Cortex of kidney (tissue), 1 donor: ENCODE measurements around the gene TCEA3.
"Not testable (repeated sequence)": the region's sequence is repeated elsewhere in the genome, so short reads cannot be mapped to it uniquely, and the experiment has no call there.

ENCODE experiments used
- DNase-seq: peaks from one replicate; lab custom pipeline; 2025; lab: John Stamatoyannopoulos, UW

Gene TCEA3

DNA sequence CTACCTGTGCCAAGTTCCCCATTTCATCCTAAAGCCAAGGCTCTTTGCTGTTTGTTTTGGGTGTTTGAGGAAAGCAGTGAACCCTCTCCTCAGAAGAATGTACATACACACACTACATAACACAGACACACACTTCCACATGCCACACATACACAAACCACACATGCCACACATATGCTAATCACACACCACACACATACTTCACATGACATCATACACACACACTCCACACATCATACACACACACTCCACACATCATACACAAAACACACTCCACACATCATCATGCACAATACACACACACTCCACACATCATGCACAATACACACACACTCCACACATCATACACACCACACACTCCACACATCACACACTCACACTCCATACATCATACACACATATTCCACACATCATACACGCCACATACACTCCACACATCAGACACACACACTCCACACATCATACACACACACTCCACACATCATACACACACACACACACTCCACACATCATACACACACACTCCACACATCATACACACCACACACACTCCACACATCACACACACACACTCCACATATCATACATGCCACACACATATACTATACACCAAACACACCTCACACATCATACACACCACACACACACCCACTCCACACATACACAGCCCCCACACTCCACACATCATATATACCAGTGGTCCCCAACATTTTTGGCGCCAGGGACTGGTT, 32.3 kb downstream of the TCEA3 start:
- no peak for DNase-seq

GRCh38 chr1:23389837-23390321, 34.7 kb downstream of the TCEA3 start:
- no peak for DNase-seq

GRCh38 chr1:23387494-23387893, 37.1 kb downstream of the TCEA3 start:
- no peak for DNase-seq

DNA sequence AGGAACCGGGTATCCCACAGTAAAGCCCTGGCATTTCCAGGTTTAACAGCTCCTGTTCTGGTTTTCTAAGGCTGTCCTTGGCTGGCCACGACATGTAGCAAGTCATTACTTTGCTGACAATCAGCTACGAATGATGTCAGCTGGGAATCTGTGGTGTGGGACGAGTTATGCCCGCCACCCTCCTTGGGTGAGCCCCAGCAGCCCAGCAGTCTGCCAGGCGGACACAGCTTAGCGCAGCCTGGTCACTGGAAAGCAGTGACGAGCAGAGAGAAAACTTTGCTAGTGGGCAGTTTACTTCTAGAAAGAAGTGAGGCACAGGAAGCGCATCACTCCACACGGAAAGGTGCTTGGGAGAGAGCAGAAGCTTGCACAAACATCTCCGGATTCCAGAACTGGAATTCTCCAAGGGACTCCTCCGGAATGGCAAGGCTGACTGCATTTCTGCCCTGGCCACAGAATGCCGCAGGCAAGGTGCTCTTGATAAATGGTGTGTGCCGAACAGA, 39.4 kb downstream of the TCEA3 start:
- DNase-seq, result no peak

DNA sequence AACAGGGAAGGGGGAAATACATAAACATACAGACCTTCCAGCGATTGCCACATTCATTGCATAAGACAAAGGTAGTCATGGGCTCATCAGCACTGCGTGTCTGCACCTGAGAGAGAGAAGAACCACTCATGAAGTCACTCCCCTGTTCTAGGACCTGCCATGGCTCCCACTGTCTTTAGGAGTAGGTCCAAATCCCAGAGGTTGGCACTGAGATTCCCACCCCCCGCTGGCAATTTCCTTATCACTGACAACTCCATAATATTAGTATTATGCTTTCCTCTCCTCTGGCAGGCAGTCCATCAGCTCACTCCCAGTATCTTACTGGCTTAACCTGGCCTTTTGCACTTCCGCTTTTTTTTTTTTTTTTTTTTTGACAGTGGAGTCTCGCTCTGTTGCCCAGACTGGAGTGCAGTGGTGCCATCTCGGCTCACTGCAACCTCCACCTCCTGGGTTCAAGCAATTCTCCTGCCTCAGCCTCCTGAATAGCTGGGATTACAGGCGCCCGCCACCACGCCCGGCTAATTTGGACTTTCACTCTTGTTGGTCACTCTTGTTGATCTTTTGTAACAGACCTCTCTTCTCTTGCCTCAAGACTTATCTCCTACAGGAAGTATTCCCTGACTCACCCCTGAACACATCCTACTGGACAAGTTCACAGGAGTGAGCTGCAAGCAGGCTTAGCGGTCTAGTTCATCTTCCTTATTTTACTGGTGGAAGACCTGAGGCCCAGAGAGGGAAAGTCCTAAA, 40.1 kb downstream of the TCEA3 start:
- DNase-seq, result no peak

DNA sequence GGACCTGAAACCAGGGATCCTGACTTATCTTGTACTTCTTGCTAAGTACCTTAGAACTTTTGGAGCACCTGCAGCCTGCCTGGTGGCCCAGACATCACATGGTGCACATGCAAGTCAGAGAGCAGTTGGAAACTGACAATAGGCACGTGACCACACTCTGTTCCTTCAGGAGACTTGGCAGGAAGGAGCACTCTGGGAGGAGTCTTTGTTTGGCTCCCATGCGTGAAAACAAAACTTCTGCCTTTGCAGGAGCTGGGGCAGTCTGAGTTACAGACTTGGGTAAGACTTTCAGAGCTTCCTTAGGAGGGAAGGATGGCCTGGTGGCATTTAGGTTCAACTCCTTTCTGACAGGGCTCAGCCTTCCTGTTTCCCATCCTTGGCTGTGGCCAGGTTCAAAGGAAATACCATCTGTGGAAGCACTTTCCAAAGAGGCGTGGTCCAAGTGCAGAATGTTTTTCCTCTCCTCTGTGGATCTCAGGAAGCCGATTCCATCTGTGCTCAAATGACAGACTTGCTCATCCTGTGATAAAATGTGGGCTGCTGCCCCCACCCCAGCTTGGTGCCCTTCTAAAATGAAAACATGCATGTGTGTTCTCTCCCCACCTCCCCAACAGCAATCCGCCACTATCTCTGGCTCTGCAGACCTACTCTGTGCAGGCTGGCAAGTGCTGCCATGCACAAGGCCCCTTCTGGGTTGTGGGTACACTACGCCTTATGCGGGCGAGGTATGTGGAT, 40.8 kb downstream of the TCEA3 start:
- no peak for DNase-seq

GRCh38 chr1:23381233-23381885, 43.2 kb downstream of the TCEA3 start:
- no peak for DNase-seq

DNA sequence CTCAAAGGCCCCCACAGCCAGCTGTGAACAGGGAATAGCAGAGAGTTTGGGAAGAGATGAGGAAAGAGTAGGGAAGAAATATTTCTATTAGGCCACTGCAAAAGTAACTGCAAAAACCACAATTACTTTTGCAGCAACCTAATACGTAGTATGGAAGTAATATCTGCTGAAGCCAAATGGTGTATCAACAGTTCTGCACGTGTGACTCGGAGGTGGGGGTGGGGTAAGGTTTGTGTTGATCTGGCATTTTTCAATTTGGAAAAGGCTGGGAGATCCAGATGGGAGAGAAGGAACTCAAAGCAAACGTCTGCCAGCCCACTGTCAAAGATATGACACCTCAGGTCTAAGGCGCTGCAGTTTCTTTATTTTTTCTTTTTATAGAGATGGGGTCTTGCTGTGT, 43.8 kb downstream of the TCEA3 start:
- no peak for DNase-seq

DNA sequence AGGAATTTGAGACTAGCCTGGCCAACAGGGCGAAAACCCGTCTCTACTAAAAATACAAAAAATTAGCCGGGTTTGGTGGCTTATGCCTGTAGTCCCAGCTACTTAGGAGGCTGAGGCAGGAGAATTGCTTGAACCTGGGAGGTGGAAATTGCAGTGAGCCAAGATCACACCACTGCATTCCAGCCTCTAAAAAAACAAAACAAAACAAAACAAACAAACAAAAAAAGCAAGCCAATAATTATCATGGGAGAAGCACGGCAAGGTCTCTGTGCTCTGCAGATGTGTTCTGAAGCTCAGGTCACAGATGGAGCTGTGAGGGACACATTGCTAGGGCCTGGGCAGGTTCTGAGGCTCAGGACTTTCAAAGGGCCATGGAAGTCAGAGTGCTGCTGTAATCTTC, 44.3 kb downstream of the TCEA3 start:
- DNase-seq, result not testable (repeated sequence)

- no peak for DNase-seq
Observed at GRCh38 chr1:23376890-23377811, 47.4 kb downstream of the TCEA3 start.

GRCh38 chr1:23374079-23374735, 50.3 kb downstream of the TCEA3 start:
- DNase-seq, result not testable (repeated sequence)

- no peak for DNase-seq
Observed at GRCh38 chr1:23371987-23372880, 52.3 kb downstream of the TCEA3 start.

DNA sequence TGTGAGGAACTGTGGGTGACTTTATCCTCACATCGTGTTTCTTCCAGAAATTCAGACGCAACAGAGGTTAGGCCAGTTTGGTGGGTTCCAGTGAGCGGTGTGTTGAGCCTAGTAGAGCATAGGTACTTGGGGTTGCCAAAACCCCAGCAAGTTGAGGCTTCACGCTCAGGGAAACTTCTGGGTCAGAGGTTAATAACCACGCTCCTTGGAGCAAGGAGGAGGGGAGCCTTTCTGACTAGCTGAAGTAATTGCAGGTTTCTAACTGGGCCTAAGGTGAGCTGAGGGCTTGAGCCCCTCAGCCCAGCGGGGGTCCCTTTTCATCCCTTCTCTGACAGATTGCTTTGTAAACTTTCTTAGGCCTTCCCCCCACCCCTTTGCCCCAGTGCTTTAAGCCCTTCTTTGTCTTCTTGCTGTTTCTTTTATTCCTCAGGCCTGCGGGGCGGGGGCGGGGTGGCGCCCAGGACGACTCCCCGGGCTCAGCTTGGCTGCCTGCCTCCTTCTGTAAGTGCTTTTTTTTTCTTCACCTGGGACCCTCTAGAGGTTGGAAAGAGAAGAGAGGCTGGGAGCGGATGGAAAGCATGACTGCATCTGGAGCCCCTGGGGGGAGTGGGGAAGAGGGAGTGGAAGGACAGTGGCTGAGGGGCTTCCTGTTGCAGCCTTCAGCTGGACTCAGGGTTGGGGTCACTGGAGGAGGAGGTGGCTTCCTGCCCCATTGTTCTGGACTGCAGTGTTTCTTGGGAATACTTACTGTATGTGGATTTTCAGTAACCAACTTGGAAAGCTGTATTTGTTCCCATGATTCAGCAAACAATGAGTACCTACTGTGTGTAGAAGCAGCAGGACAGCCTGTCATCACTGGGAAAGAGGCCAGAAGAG, 53.6 kb downstream of the TCEA3 start:
- DNase-seq, result no peak

GRCh38 chr1:23370330-23370708, 54.2 kb downstream of the TCEA3 start:
- DNase-seq, result no peak

GRCh38 chr1:23369335-23370013, 55.1 kb downstream of the TCEA3 start, which contains the start of gene ZNF436:
Gene ZNF436, minus strand, starts transcription at chr1:23369836. Its CDS starts 1,831 bp downstream, at chr1:23368005.
- DNase-seq, result no peak

- DNase-seq, result peak; percentile 22
Observed at GRCh38 chr1:23368562-23369334, 55.8 kb downstream of the TCEA3 start.
